HepG2 (cell line): ENCODE measurements around the gene SMARCD1. TPM values are rescaled to one million over a fixed set of nuclear protein-coding genes. Genes with fewer than 3 reads are reported as not detected.

Experiments used
- CC2D1A ChIP-seq: sonication (generic); formaldehyde crosslinking; IDR thresholded peaks from 2 replicates; pipeline ENCODE4 v1.8.1; 2023; ENCODE audit warnings: mild to moderate bottlenecking, missing genetic modification reagents
- HCFC1 ChIP-seq: fragments of 150-350 bp; IDR thresholded peaks from 2 replicates; pipeline ENCODE4 v1.6.1; 2014; ENCODE audit warnings: low read depth, low read length
- KDM2A ChIP-seq: sonication (generic); formaldehyde crosslinking; IDR thresholded peaks from 2 replicates; pipeline ENCODE4 v1.4.0; 2020; ENCODE audit warnings: low read depth, missing genetic modification reagents, borderline replicate concordance
- KLF13 ChIP-seq: sonication (generic); formaldehyde crosslinking; IDR thresholded peaks from 2 replicates; pipeline ENCODE4 v1.4.0; 2020; ENCODE audit warnings: mild to moderate bottlenecking, missing genetic modification reagents
- NCOA1 ChIP-seq: sonication (generic); formaldehyde crosslinking; IDR thresholded peaks from 2 replicates; pipeline ENCODE4 v1.9.0; 2021; ENCODE audit warnings: missing genetic modification reagents
- NR2F1 ChIP-seq, 2 experiments: fragments of 450-650 bp in 1 of 2; formaldehyde crosslinking in 1 of 2; IDR thresholded peaks; 2 replicates each; pipeline versions ENCODE4 v1.5.0 to v1.6.1; 2016 to 2020; ENCODE audit warnings: mild to moderate bottlenecking in 1 of 2, missing compliant biosample characterization in 1 of 2, missing genetic modification reagents in 1 of 2, moderate library complexity in 1 of 2
- PTBP1 ChIP-seq: fragments of 200-400 bp; formaldehyde crosslinking; IDR thresholded peaks from 2 replicates; pipeline ENCODE4 v1.6.1; 2018; ENCODE audit warnings: low read length, low read depth; ENCODE audit not compliant: poor library complexity, severe bottlenecking
- SALL2 ChIP-seq: sonication (generic); formaldehyde crosslinking; IDR thresholded peaks from 2 replicates; pipeline ENCODE4 v1.8.1; 2023; ENCODE audit warnings: mild to moderate bottlenecking, missing genetic modification reagents, inconsistent platforms
- TAF1 ChIP-seq: sonication (generic); formaldehyde crosslinking; IDR thresholded peaks from 2 replicates; pipeline ENCODE4 v1.4.0; 2020; ENCODE audit warnings: missing genetic modification reagents
- WIZ ChIP-seq: sonication (generic); formaldehyde crosslinking; IDR thresholded peaks from 2 replicates; pipeline ENCODE4 v1.5.1; 2020; ENCODE audit warnings: mild to moderate bottlenecking, missing genetic modification reagents
- ZFP90 ChIP-seq: sonication (generic); formaldehyde crosslinking; IDR thresholded peaks from 2 replicates; pipeline ENCODE4 v1.8.0; 2022; ENCODE audit warnings: missing genetic modification reagents, mild to moderate bottlenecking, inconsistent platforms, borderline replicate concordance
- ZHX1 ChIP-seq: sonication (generic); formaldehyde crosslinking; IDR thresholded peaks from 2 replicates; pipeline ENCODE4 v1.8.1; 2022; ENCODE audit warnings: low read depth, mild to moderate bottlenecking, missing genetic modification reagents
- ZNF225 ChIP-seq: sonication (generic); formaldehyde crosslinking; IDR thresholded peaks from 2 replicates; pipeline ENCODE4 v1.4.0; 2020; ENCODE audit warnings: mild to moderate bottlenecking, missing genetic modification reagents
- ZNF280D ChIP-seq: sonication (generic); formaldehyde crosslinking; IDR thresholded peaks from 2 replicates; pipeline ENCODE4 v1.5.1; 2020; ENCODE audit warnings: mild to moderate bottlenecking, missing genetic modification reagents
- ZNF724P ChIP-seq: sonication (generic); formaldehyde crosslinking; IDR thresholded peaks from 2 replicates; pipeline ENCODE4 v1.8.0; 2022; ENCODE audit warnings: missing genetic modification reagents, borderline replicate concordance
- ZSCAN9 ChIP-seq: IDR thresholded peaks from 2 replicates; pipeline ENCODE4 v1.6.1; 2016; ENCODE audit warnings: borderline replicate concordance
- polyA plus RNA-seq, 8 experiments: library from polyadenylated mRNA; depleted of rRNA in 3 of 8; stranded (reverse) in 7 of 8; unstranded in 1 of 8; fragments of >200 nt; fragmentation: Illumina TruSeq in 4 of 8; extraction: Trizol in 4 of 8; gene quantifications; 2 replicates each; pipeline versions ENCODE4 v1.2.1 to v1.2.3, GENCODE V29; 2011 to 2016; ENCODE audit warnings: low read depth in 4 of 8, missing spikeins in 1 of 8, mixed read lengths in 1 of 8; ENCODE audit not compliant: insufficient read depth in 1 of 8
- total RNA-seq, 5 experiments: library from RNA; depleted of rRNA; stranded (reverse); fragments of >200 nt; fragmentation: Illumina TruSeq; extraction: Trizol; gene quantifications; 2 replicates each; pipeline ENCODE4 v1.2.3, GENCODE V29; 2016; ENCODE audit warnings: low read depth in 1 of 5
- TF ChIP-seq, protein P1 (sequence below): IDR thresholded peaks from 2 replicates; pipeline ENCODE4 v1.6.1; 2016; ENCODE audit warnings: low read depth
- TF ChIP-seq, protein P2 (sequence below): sonication (generic); formaldehyde crosslinking; IDR thresholded peaks from 2 replicates; pipeline ENCODE4 v1.5.0; 2020; ENCODE audit warnings: mild to moderate bottlenecking, missing genetic modification reagents

The SMARCD1 gene
- total and polyA plus RNA-seq, 2 of the 13 experiments (the other 11 are each of a cell fraction or from before 2014, with no cell fraction given), result 51.7 to 54.6 TPM

- TF ChIP-seq ZNF724P, result no peak
- peak; percentile 44; the same call in 1 of the 2 replicates for TF ChIP-seq HCFC1
- TF ChIP-seq NCOA1 (CRISPR knock-in tag), result no peak
- peak; percentile 54; the same call in 1 of the 2 replicates for TF ChIP-seq TAF1 (CRISPR knock-in tag)
- no peak for TF ChIP-seq WIZ (CRISPR knock-in tag)
- TF ChIP-seq, protein P1, sequence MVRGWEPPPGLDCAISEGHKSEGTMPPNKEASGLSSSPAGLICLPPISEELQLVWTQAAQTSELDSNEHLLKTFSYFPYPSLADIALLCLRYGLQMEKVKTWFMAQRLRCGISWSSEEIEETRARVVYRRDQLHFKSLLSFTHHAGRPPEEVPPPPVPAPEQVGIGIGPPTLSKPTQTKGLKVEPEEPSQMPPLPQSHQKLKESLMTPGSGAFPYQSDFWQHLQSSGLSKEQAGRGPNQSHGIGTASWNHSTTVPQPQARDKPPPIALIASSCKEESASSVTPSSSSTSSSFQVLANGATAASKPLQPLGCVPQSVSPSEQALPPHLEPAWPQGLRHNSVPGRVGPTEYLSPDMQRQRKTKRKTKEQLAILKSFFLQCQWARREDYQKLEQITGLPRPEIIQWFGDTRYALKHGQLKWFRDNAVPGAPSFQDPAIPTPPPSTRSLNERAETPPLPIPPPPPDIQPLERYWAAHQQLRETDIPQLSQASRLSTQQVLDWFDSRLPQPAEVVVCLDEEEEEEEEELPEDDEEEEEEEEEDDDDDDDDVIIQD (CRISPR knock-in tag), result no peak; the same call in 1 of the 2 replicates
- TF ChIP-seq KLF13 (CRISPR knock-in tag), result no peak
- TF ChIP-seq, protein P2, sequence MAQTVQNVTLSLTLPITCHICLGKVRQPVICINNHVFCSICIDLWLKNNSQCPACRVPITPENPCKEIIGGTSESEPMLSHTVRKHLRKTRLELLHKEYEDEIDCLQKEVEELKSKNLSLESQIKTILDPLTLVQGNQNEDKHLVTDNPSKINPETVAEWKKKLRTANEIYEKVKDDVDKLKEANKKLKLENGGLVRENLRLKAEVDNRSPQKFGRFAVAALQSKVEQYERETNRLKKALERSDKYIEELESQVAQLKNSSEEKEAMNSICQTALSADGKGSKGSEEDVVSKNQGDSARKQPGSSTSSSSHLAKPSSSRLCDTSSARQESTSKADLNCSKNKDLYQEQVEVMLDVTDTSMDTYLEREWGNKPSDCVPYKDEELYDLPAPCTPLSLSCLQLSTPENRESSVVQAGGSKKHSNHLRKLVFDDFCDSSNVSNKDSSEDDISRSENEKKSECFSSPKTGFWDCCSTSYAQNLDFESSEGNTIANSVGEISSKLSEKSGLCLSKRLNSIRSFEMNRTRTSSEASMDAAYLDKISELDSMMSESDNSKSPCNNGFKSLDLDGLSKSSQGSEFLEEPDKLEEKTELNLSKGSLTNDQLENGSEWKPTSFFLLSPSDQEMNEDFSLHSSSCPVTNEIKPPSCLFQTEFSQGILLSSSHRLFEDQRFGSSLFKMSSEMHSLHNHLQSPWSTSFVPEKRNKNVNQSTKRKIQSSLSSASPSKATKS, result no peak
- TF ChIP-seq NR2F1 (CRISPR knock-in tag; IDR thresholded peaks at IDR 0.05), result no peak
- peak; percentile 62 for TF ChIP-seq KDM2A (CRISPR knock-in tag)
- TF ChIP-seq ZSCAN9, result 0 out of 2 replicates have a peak, but pooled peaks have one; percentile 34
- no peak for TF ChIP-seq ZHX1 (CRISPR knock-in tag)
- TF ChIP-seq ZNF280D (CRISPR knock-in tag), result no peak
- TF ChIP-seq PTBP1, result no peak
- TF ChIP-seq ZFP90 (CRISPR knock-in tag), result no peak
- TF ChIP-seq ZNF225 (CRISPR knock-in tag), result no peak
- 0 out of 2 replicates have a peak, but pooled peaks have one; percentile 30 for TF ChIP-seq SALL2 (CRISPR knock-in tag)
- TF ChIP-seq CC2D1A, result no peak
Measured at GRCh38 chr12:50084775-50085614, at the start of gene SMARCD1 (continued).
